H1 (cell line): ENCODE results near the gene CX3CL1. TPM values are rescaled to one million over a fixed set of nuclear protein-coding genes. Genes with fewer than 3 reads are reported as not detected.

ENCODE experiments used
- CREB1 ChIP-seq: IDR thresholded peaks from 2 replicates; pipeline ENCODE4 v1.6.1; 2012; ENCODE audit warnings: inconsistent platforms
- NANOG ChIP-seq: IDR thresholded peaks from 2 replicates; pipeline ENCODE4 v1.6.1; 2011; ENCODE audit warnings: low read length, low read depth, mild to moderate bottlenecking, inconsistent platforms; ENCODE audit not compliant: insufficient read depth, poor library complexity, severe bottlenecking
- SP2 ChIP-seq: IDR thresholded peaks from 2 replicates; pipeline ENCODE4 v1.6.1; 2012; ENCODE audit warnings: mild to moderate bottlenecking, low read length, inconsistent platforms
- polyA plus RNA-seq, 7 experiments: library from polyadenylated mRNA; depleted of rRNA in 3 of 7; stranded (reverse) in 5 of 7; unstranded in 2 of 7; fragments of >200 nt in 5 of 7; fragments of 200-250 nt in 2 of 7; gene quantifications; 1 replicate in 5 of 7; 2 replicates in 1 of 7; 4 replicates in 1 of 7; pipeline versions ENCODE4 v1.2.1 to v1.2.3, GENCODE V29; 2011 to 2013; ENCODE audit warnings: missing spikeins in 2 of 7, mixed read lengths in 2 of 7
- total RNA-seq: library from RNA; stranded (reverse); fragmentation: NEBNext Ultra II Directional; extraction: Animal tissue kit (Norgen Biotek cat#: 25700); gene quantifications from 2 replicates; pipeline ENCODE4 v1.2.1, GENCODE V29; 2021
- TF ChIP-seq, protein P1 (sequence below): IDR thresholded peaks from 2 replicates; pipeline ENCODE4 v1.6.1; 2012; ENCODE audit warnings: inconsistent platforms
- TF ChIP-seq, protein P2 (sequence below), 3 experiments: IDR thresholded peaks; 1 replicate in 2 of 3; 2 replicates in 1 of 3; pipeline versions ENCODE4 v1.5.1 to v1.6.1; 2011; ENCODE audit warnings: low read length in 3 of 3, mild to moderate bottlenecking in 3 of 3, inconsistent platforms in 2 of 3, low read depth in 1 of 3, moderate library complexity in 1 of 3; ENCODE audit not compliant: insufficient read depth in 1 of 3; ENCODE audit errors: control extremely low read depth in 1 of 3
- TF ChIP-seq, protein P3 (sequence below): IDR thresholded peaks from 2 replicates; pipeline ENCODE4 v1.6.1; 2011; ENCODE audit warnings: low read length, improper control_type of control experiment

The CX3CL1 gene
- total and polyA plus RNA-seq, 2 of the 8 experiments (the other 6 are each of a cell fraction or from before 2014, with no cell fraction given) = 1.4 to 3.0 TPM

DNA sequence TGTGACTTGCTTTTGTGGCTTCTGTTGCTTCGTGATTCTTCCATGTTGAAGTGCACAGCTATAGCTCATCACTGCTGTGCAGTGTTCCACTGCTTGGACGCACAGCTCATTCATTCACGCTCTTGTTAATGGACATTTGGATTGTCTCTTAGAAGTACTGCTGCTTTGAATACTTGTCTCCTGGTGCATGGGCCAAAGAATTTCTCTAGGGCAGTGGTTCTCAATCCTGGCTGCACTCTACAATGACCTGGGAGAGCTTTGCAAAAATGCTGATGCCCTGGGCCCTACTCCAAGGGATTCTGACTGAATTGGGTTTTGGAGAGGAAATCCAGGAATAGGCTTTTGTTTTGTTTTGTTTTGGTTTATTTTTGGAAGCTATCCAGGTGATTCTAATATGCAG, 52.3 kb downstream of the CX3CL1 start (continued):
- TF ChIP-seq, protein P1, sequence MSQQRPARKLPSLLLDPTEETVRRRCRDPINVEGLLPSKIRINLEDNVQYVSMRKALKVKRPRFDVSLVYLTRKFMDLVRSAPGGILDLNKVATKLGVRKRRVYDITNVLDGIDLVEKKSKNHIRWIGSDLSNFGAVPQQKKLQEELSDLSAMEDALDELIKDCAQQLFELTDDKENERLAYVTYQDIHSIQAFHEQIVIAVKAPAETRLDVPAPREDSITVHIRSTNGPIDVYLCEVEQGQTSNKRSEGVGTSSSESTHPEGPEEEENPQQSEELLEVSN = no peak
- TF ChIP-seq CREB1 (no peak), NANOG (no peak), SP2 (no peak)
- TF ChIP-seq, protein P2, sequence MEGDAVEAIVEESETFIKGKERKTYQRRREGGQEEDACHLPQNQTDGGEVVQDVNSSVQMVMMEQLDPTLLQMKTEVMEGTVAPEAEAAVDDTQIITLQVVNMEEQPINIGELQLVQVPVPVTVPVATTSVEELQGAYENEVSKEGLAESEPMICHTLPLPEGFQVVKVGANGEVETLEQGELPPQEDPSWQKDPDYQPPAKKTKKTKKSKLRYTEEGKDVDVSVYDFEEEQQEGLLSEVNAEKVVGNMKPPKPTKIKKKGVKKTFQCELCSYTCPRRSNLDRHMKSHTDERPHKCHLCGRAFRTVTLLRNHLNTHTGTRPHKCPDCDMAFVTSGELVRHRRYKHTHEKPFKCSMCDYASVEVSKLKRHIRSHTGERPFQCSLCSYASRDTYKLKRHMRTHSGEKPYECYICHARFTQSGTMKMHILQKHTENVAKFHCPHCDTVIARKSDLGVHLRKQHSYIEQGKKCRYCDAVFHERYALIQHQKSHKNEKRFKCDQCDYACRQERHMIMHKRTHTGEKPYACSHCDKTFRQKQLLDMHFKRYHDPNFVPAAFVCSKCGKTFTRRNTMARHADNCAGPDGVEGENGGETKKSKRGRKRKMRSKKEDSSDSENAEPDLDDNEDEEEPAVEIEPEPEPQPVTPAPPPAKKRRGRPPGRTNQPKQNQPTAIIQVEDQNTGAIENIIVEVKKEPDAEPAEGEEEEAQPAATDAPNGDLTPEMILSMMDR (IDR thresholded peaks at IDR 0.05; ENCODE audit: control extremely low read depth in 1 of 3, insufficient read depth in 1 of 3, low read depth in 1 of 3, low read length in 3 of 3) = no peak
- TF ChIP-seq, protein P3, sequence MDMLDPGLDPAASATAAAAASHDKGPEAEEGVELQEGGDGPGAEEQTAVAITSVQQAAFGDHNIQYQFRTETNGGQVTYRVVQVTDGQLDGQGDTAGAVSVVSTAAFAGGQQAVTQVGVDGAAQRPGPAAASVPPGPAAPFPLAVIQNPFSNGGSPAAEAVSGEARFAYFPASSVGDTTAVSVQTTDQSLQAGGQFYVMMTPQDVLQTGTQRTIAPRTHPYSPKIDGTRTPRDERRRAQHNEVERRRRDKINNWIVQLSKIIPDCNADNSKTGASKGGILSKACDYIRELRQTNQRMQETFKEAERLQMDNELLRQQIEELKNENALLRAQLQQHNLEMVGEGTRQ = no peak
